SKM-1 (cell line): Measurements from ENCODE around the gene FASTKD2.

Experiments
- DNase-seq: peaks from one replicate; lab custom pipeline; 2025; ENCODE audit not compliant: unreplicated experiment; lab: John Stamatoyannopoulos, UW

FASTKD2 gene

GRCh38 chr2:206765242-206766056 lies at the start of gene FASTKD2, which contains the start of gene MDH1B:
Gene FASTKD2, plus strand, starts transcription at chr2:206765606. Its CDS starts 1,088 bp downstream, at chr2:206766694.
Gene MDH1B, minus strand, starts transcription at chr2:206765328. Its CDS starts 57 bp downstream, at chr2:206765271.
- peak; percentile 68 for DNase-seq

GRCh38 chr2:206716623-206717022 lies 48.8 kb upstream of the FASTKD2 start:
- DNase-seq, result no peak

- no peak for DNase-seq
These were observed 47.1 kb upstream of the FASTKD2 start, which contains the start of gene DYTN for GRCh38 chr2:206718296-206718695. Gene DYTN, minus strand, starts transcription at chr2:206718396. Its CDS starts 117 bp downstream, at chr2:206718279.

DNA sequence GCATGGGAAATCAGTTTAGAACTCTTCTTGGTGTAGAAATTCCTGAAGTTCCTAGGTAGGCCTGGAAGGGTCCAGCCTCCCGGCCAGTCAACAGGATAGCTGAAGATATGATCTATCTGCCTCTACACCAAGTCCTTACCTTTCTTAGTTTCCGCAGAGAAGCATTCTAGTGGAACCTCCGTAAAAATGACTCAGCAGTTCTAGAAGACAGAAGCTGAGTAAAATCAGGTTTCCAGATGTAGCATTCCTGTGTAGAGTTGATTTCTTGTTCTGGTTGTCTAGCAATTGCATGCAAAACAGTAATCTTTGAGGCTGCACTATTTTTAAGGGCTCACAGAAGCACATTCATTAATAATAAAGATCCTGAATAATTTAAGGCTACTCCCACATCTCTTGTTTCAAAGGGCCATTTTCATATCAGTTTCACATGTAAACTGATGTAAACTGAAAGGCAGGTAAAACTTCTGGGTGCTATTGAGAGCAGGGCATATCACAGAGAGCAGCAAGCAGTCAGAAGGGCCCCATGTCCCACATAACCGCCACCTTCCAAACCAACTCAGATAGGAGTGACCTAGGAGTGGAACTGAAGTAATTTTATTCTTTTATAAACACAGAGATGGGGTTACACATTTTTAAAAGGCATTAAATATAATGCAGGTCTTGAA lies 44.0 kb upstream of the FASTKD2 start:
- DNase-seq, result no peak

- no peak for DNase-seq
These were observed 42.1 kb upstream of the FASTKD2 start for GRCh38 chr2:206723288-206723687.

GRCh38 chr2:206727287-206727686 lies 38.1 kb upstream of the FASTKD2 start:
- DNase-seq, result no peak

GRCh38 chr2:206728277-206729199 lies 36.9 kb upstream of the FASTKD2 start:
- DNase-seq, result no peak

DNA sequence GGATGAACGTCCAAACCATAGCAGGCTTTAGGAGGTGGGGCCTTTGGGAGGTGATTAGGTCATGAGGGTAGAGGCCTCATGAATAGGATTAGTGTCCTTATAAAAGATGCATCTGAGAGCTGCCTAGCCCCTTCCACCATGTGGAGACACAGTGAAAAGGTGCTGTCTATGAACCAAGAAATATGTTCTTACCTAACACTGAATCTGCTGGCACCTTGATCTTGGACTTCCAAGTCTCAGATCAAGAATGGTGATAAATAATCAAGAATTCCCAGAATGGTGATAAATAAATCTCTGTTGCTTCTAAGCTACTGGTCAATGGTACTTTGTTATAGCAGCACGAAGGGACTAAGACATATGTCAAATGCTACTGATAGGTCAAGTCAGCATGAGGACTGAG lies 32.1 kb upstream of the FASTKD2 start:
- no peak for DNase-seq

DNA sequence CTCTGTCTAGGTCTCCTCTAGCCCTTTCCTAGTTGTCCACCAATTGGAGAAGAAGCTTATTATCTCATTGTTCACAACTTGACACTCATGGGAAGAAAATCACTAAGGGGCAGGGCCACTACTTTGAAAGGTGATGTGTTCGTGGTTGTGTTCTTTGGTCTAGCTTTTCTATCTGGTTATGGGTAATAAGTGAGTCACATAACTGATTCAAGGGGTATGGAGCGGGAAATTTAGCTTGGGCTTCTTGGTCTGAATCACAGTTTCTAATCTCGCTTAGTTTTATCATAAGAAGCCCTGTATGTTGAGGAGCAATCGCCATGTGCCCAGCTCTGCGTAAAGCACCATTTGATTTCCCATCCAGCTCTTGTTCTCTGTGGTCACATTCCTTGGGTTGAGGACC lies 28.5 kb upstream of the FASTKD2 start:
- DNase-seq, result no peak

- DNase-seq, result no peak
These were observed 26.1 kb upstream of the FASTKD2 start for GRCh38 chr2:206739271-206739670.

- DNase-seq, result no peak
These were observed 24.6 kb upstream of the FASTKD2 start for GRCh38 chr2:206740800-206741199.

GRCh38 chr2:206756816-206757215 lies 8.6 kb upstream of the FASTKD2 start:
- DNase-seq, result no peak

GRCh38 chr2:206764673-206765241 lies 649 bp upstream of the FASTKD2 start:
- no peak for DNase-seq

GRCh38 chr2:206766057-206766930 lies 888 bp downstream of the FASTKD2 start:
- DNase-seq, result no peak

- DNase-seq, result no peak
These were observed 9.5 kb downstream of the FASTKD2 start for GRCh38 chr2:206774871-206775270.

DNA sequence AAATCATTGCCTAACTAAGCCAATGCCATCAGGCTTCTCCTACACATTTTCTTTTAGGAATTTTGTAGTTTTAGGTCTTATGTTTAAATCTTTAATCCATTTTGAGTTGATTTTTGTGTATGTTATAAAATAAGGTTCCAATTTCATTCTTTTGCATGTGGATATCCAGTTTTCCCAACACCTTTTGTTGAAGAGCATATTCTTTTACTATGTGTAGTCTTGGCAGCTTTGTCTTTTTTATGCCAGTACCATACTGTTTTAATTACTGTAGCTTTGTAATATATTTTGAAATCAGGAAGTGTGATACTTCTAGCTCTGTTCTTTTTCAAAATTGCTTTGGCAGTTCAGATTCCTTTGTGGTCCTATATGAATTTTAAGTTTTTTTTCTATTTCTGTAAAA lies 11.0 kb downstream of the FASTKD2 start:
- DNase-seq, result no peak

GRCh38 chr2:206780671-206781070 lies 15.3 kb downstream of the FASTKD2 start:
- no peak for DNase-seq

DNA sequence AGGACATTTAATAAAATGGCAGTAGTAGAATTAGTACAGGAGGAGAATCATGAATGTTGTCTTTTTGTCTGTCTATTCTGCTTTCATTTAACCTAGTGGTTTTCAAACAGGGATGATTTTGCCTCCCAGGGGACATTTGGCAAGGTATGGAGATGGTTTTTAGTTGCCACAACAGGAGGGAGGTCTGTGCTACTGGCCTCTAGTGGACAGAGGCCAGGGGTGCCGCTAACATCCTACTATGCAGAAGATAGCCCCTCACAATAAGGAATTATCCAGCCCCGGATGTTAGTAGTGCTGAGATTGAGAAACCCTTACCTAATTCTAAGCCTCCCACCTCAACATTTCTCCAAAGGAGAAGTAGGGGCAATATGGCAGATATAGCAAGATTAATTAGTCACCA lies 18.3 kb downstream of the FASTKD2 start:
- no peak for DNase-seq

GRCh38 chr2:206784559-206785353 lies 19.4 kb downstream of the FASTKD2 start:
- no peak for DNase-seq
